CD8-positive, alpha-beta memory T cell (primary cell): ENCODE results near the gene PNRC2. TPM values are rescaled to one million over a fixed set of nuclear protein-coding genes. Genes with fewer than 3 reads are reported as not detected.

Experiments
- CTCF ChIA-PET: fragments of 350-600 bp; sonication (Branson Sonifier 250); formaldehyde crosslinking; loops from one replicate; lab custom pipeline; 2021; ENCODE audit warnings: antibody characterized with exemption; lab: Charles Lee
- POLR2A ChIA-PET: fragments of 350-600 bp; sonication (Branson Sonifier 250); formaldehyde crosslinking; loops from one replicate; lab custom pipeline; 2021; ENCODE audit warnings: antibody characterized with exemption; lab: Charles Lee
- DNase-seq, 5 donors: peaks; one replicate each; pipeline versions ENCODE4 v3.0.0 to v3.0.0-alpha.2; 2020 to 2022; ENCODE audit warnings: mixed read lengths in 1 of 5
- H3K27ac ChIP-seq: one replicate; pipeline ENCODE4 v1.7.0; 2013; ENCODE audit warnings: low read depth, mild to moderate bottlenecking, low read length, moderate library complexity
- H3K27me3 ChIP-seq: 2 replicates; pipeline ENCODE4 v1.7.0; 2013; ENCODE audit warnings: low read length, mild to moderate bottlenecking; ENCODE audit not compliant: insufficient read depth, poor library complexity, severe bottlenecking
- H3K36me3 ChIP-seq: 2 replicates; pipeline ENCODE4 v1.7.0; 2013; ENCODE audit warnings: mild to moderate bottlenecking, low read length, moderate library complexity; ENCODE audit not compliant: insufficient read depth
- H3K4me1 ChIP-seq: 2 replicates; pipeline ENCODE4 v1.7.0; 2013; ENCODE audit warnings: mild to moderate bottlenecking, low read length, moderate library complexity; ENCODE audit not compliant: insufficient read depth
- H3K4me3 ChIP-seq: 2 replicates; pipeline ENCODE4 v1.7.0; 2013; ENCODE audit warnings: mild to moderate bottlenecking, low read length
- H3K9me3 ChIP-seq: 2 replicates; pipeline ENCODE4 v1.7.0; 2013; ENCODE audit warnings: mild to moderate bottlenecking, low read length
- H3K27ac Mint-ChIP-seq, 8 donors: one replicate each; pipeline ENCODE4 v1.8.0; 2020 to 2021; ENCODE audit warnings: mixed read lengths in 8 of 8, mild to moderate bottlenecking in 6 of 8, inconsistent platforms in 3 of 8, moderate library complexity in 3 of 8
- H3K27me3 Mint-ChIP-seq, 2 donors: one replicate each; pipeline ENCODE4 v1.8.0; 2020 to 2021; ENCODE audit warnings: mixed read lengths in 2 of 2, mild to moderate bottlenecking in 1 of 2, moderate library complexity in 1 of 2
- H3K36me3 Mint-ChIP-seq, 3 donors: one replicate each; pipeline ENCODE4 v1.8.0; 2020 to 2021; ENCODE audit warnings: mixed read lengths in 3 of 3, inconsistent platforms in 1 of 3, mild to moderate bottlenecking in 1 of 3
- H3K4me1 Mint-ChIP-seq, 3 donors: one replicate each; pipeline ENCODE4 v1.8.0; 2020 to 2021; ENCODE audit warnings: mixed read lengths in 3 of 3, inconsistent platforms in 1 of 3, mild to moderate bottlenecking in 1 of 3
- H3K4me3 Mint-ChIP-seq, 7 donors: one replicate each; pipeline ENCODE4 v1.8.0; 2020 to 2021; ENCODE audit warnings: mixed read lengths in 7 of 7, mild to moderate bottlenecking in 6 of 7, moderate library complexity in 4 of 7, inconsistent platforms in 2 of 7
- H3K9me3 Mint-ChIP-seq, 5 donors: one replicate each; pipeline ENCODE4 v1.8.0; 2020 to 2022; ENCODE audit warnings: mixed read lengths in 5 of 5, mild to moderate bottlenecking in 3 of 5, moderate library complexity in 2 of 5, inconsistent platforms in 1 of 5
- polyA plus RNA-seq: library from polyadenylated mRNA; unstranded; fragments of 300-500 nt; fragmentation: Illumina TruSeq; gene quantifications from one replicate; pipeline ENCODE4 v1.2.3, GENCODE V29; 2021
- total RNA-seq, 2 experiments: library from RNA; stranded (reverse); gene quantifications; one replicate each; pipeline ENCODE4 v1.2.3, GENCODE V29; 2021

PNRC2 gene
- total and polyA plus RNA-seq, 3 experiments from 2014 or later, result 123 to 157 (median 149) TPM

GRCh38 chr1:23916209-23917131 is 43.2 kb upstream of the PNRC2 start:
- Mint-ChIP-seq H3K27me3 (no peaks in the 10 kb centered on the region), H3K9me3 (no peaks in the 10 kb centered on the region), H3K36me3 (no peaks in the 10 kb centered on the region), H3K4me3 (no peak overlapping the region), H3K27ac (peak overlapping the region in 4 of 8 donors; percentile 57 to 91 (median 81)), H3K4me1 (peaks cover 33 to 40% (median 35%) of the 10 kb centered on the region in 3 donors)
- Histone ChIP-seq H3K27ac (no peak overlapping the region), H3K27me3 (no peaks in the 10 kb centered on the region), H3K9me3 (no peaks in the 10 kb centered on the region), H3K4me1 (peaks cover 27% of the 10 kb centered on the region), H3K36me3 (no peaks in the 10 kb centered on the region), H3K4me3 (no peak overlapping the region)
- POLR2A ChIA-PET, result interaction anchor here (0.5 kb wide), 1 partner anchor 34 kb away, joined by 3 read pairs; no protein-coding TSS in a partner anchor
- CTCF ChIA-PET, result interaction anchor here (0.6 to 1.8 kb wide), 11 partner anchors 20 to 145 kb away, joined by 3 to 16 read pairs (median 3); partner anchors contain the start of genes HMGCL and PITHD1
- DNase-seq, result peak; percentile 40 to 71 (median 62)

DNA sequence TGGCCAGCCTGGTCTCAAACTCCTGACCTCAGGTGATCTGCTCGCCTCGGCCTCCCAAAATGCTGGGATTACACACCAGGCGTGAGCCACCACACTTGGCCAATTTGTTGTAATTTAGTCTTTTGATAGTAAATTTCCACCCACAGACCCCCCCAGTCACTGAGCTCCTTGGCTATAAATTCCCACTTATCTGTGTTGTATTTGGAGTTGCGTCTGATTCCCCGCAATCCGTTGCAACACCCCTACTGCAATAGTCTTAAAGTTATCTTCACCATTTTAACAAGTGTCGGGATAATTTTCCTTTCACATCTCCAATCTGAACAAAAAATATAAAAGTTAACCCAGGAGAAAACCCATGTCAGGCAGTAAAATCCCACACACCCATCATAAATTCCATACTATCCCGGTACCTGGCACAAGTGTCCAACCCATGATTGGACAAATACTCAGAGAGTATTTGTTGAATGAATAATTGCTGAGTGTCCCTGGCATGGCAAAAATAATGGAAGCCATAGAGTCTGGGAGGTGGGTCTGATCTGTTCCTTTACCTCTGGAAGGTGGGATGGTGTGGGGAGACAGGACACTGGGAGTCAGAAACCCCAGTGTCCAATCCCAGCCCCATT is 37.2 kb upstream of the PNRC2 start:
- Histone ChIP-seq H3K27ac (no peak overlapping the region), H3K36me3 (no peaks in the 10 kb centered on the region), H3K9me3 (no peaks in the 10 kb centered on the region), H3K4me3 (no peak overlapping the region), H3K4me1 (no peaks in the 10 kb centered on the region), H3K27me3 (no peaks in the 10 kb centered on the region)
- ChIA-PET POLR2A (no interaction called here), CTCF (no interaction called here)
- Mint-ChIP-seq H3K27me3 (peaks cover 0 to 11% of the 10 kb centered on the region in 2 donors), H3K4me1 (no peaks in the 10 kb centered on the region), H3K9me3 (no peaks in the 10 kb centered on the region), H3K27ac (peak overlapping the region in 1 of 8 donors; percentile 26), H3K36me3 (no peaks in the 10 kb centered on the region), H3K4me3 (no peak overlapping the region)
- no peak for DNase-seq

DNA sequence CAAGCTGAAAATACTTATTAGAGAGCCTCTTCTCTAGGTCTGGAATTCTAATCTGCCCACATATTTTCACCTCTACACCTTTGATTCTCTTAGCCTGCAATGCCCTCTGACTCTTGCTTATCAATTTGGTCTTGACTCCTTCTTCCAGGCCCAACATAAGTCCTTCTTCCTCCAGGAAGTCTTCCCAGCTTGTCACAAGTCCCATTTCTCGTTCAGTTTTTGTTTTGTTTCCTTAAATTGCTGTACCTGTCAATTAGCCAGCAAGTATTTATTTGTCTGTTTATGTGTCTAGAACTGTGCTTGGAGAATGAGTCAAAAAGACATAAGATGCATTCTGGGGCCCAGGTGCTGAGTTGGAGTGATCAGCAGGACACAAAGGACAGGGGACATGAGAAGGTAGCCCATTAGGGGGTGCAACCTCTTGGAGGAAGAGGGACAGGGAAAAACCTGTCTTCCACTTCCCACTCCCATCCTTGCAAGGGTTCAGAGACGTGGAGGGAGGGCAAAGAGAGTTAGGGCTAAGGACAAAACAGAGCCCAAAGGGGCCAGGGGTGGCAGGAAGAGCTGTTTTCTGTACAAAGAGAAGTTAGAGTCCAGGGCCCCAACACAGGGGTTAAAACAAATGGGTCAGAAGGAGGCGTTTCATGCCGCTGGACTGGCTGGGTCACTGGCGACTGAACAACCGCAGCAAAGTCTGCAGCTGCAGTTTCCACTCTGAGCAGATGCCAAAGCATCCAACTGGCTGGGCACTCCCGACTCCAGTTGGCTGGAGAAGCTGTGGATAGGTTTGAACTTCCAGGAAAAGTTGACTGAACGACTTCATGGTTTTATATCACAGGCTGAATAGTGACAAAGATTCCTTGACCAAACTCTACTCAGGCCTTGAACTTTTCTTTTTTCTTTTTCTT is 35.8 kb upstream of the PNRC2 start:
- no peaks in the 10 kb centered on the region for H3K4me1 ChIP-seq
- H3K27ac ChIP-seq, result no peak overlapping the region
- Mint-ChIP-seq H3K27me3 (peaks cover 0 to 19% of the 10 kb centered on the region in 2 donors), H3K9me3 (no peaks in the 10 kb centered on the region), H3K4me1 (no peaks in the 10 kb centered on the region), H3K27ac (no peak overlapping the region), H3K36me3 (no peaks in the 10 kb centered on the region), H3K4me3 (no peak overlapping the region)
- DNase-seq, result no peak
- no peaks in the 10 kb centered on the region for H3K27me3 ChIP-seq
- H3K9me3 ChIP-seq, result no peaks in the 10 kb centered on the region
- ChIA-PET CTCF (no interaction called here), POLR2A (no interaction called here)
- no peaks in the 10 kb centered on the region for H3K36me3 ChIP-seq
- no peak overlapping the region for H3K4me3 ChIP-seq

GRCh38 chr1:23924601-23925000 is 35.0 kb upstream of the PNRC2 start:
- POLR2A ChIA-PET, result no interaction called here
- CTCF ChIA-PET, result no interaction called here
- Histone ChIP-seq H3K4me1 (no peaks in the 10 kb centered on the region), H3K4me3 (no peak overlapping the region), H3K36me3 (no peaks in the 10 kb centered on the region), H3K27me3 (no peaks in the 10 kb centered on the region), H3K9me3 (no peaks in the 10 kb centered on the region), H3K27ac (no peak overlapping the region)
- Mint-ChIP-seq H3K4me3 (no peak overlapping the region), H3K9me3 (no peaks in the 10 kb centered on the region), H3K27me3 (peaks cover 0 to 23% of the 10 kb centered on the region in 2 donors), H3K27ac (no peak overlapping the region), H3K36me3 (peaks cover 0 to 2% (median 0%) of the 10 kb centered on the region in 3 donors), H3K4me1 (no peaks in the 10 kb centered on the region)
- no peak for DNase-seq

GRCh38 chr1:23925279-23925678 is 34.3 kb upstream of the PNRC2 start:
- POLR2A ChIA-PET, result no interaction called here
- no peaks in the 10 kb centered on the region for H3K36me3 ChIP-seq
- Mint-ChIP-seq H3K4me1 (no peaks in the 10 kb centered on the region), H3K27ac (peak overlapping the region in 1 of 8 donors; percentile 17), H3K27me3 (peaks cover 0 to 23% of the 10 kb centered on the region in 2 donors), H3K4me3 (no peak overlapping the region), H3K36me3 (peaks cover 0 to 2% (median 0%) of the 10 kb centered on the region in 3 donors), H3K9me3 (no peaks in the 10 kb centered on the region)
- no peaks in the 10 kb centered on the region for H3K9me3 ChIP-seq
- H3K4me3 ChIP-seq, result no peak overlapping the region
- CTCF ChIA-PET, result no interaction called here
- H3K27me3 ChIP-seq, result no peaks in the 10 kb centered on the region
- no peak overlapping the region for H3K27ac ChIP-seq
- no peak for DNase-seq
- H3K4me1 ChIP-seq, result no peaks in the 10 kb centered on the region

DNA sequence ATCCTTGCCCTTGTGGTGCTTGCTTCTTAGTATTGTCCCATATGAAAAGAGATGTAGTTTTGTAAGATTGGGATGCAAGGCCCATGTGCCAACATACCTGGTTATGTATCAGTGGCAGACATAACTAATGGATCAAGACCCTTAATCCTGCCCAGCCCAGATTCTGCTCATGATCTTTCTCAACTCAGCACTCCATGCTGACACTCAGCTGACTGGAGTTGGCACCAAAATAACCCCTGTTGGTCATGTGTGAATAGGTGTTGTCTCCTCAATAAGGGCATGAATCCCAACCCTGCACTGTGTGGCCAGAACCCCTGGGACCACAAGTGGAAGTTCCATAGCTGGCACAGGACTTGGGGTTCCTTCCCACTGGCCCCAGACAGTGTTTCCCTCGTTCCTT is 32.5 kb upstream of the PNRC2 start:
- peaks cover 0 to 2% (median 0%) of the 10 kb centered on the region in 3 donors for H3K36me3 Mint-ChIP-seq
- no peak overlapping the region for H3K27ac ChIP-seq
- no peaks in the 10 kb centered on the region for H3K36me3 ChIP-seq
- ChIA-PET CTCF (no interaction called here), POLR2A (no interaction called here)
- H3K4me3 Mint-ChIP-seq, result no peak overlapping the region
- no peaks in the 10 kb centered on the region for H3K4me1 ChIP-seq
- no peak overlapping the region for H3K27ac Mint-ChIP-seq
- no peaks in the 10 kb centered on the region for H3K4me1 Mint-ChIP-seq
- H3K9me3 ChIP-seq, result no peaks in the 10 kb centered on the region
- no peaks in the 10 kb centered on the region for H3K27me3 ChIP-seq
- peaks cover 0 to 23% of the 10 kb centered on the region in 2 donors for H3K27me3 Mint-ChIP-seq
- no peak for DNase-seq
- H3K9me3 Mint-ChIP-seq, result no peaks in the 10 kb centered on the region
- no peak overlapping the region for H3K4me3 ChIP-seq

- H3K27me3 ChIP-seq, result no peaks in the 10 kb centered on the region
Observed at GRCh38 chr1:23928789-23929188, 30.8 kb upstream of the PNRC2 start.

More at GRCh38 chr1:23928789-23929188, 30.8 kb upstream of the PNRC2 start:
- POLR2A ChIA-PET, result no interaction called here
- Histone ChIP-seq H3K27ac (no peak overlapping the region), H3K9me3 (no peaks in the 10 kb centered on the region), H3K4me1 (no peaks in the 10 kb centered on the region), H3K36me3 (no peaks in the 10 kb centered on the region), H3K4me3 (no peak overlapping the region)
- Mint-ChIP-seq H3K27me3 (peaks cover 0 to 23% of the 10 kb centered on the region in 2 donors), H3K36me3 (peaks cover 0 to 2% (median 0%) of the 10 kb centered on the region in 3 donors), H3K27ac (peak overlapping the region in 1 of 8 donors; percentile 81), H3K4me3 (no peak overlapping the region), H3K9me3 (no peaks in the 10 kb centered on the region), H3K4me1 (no peaks in the 10 kb centered on the region)
- DNase-seq, result no peak
- CTCF ChIA-PET, result interaction anchor here (0.7 to 1.1 kb wide), 2 partner anchors 118 to 989 kb away, joined by 3 read pairs; no protein-coding TSS in a partner anchor
